Liver (tissue), 9 donors: Measurements from ENCODE around the gene APRT. TPM values are rescaled to one million over a fixed set of nuclear protein-coding genes. Genes with fewer than 3 reads are reported as not detected.

Experiments
- DNase-seq: peaks from one replicate; pipeline ENCODE4 v3.0.0-alpha.2; 2017; ENCODE audit warnings: low spot score
- H3K27ac ChIP-seq, 2 donors: one replicate each; pipeline ENCODE4 v1.7.0; 2013; ENCODE audit warnings: inconsistent platforms in 2 of 2, low read length in 2 of 2, control low read depth in 1 of 2, low read depth in 1 of 2, mild to moderate bottlenecking in 1 of 2
- H3K27me3 ChIP-seq, 4 donors: one replicate each; pipeline versions ENCODE4 v1.6.1 to v1.7.0; 2013; ENCODE audit warnings: low read length in 3 of 4, inconsistent platforms in 1 of 4, mild to moderate bottlenecking in 1 of 4, moderate library complexity in 1 of 4; ENCODE audit not compliant: control insufficient read depth in 4 of 4, insufficient read depth in 4 of 4
- H3K36me3 ChIP-seq, 4 donors: one replicate each; pipeline versions ENCODE4 v1.6.1 to v1.7.0; 2013; ENCODE audit warnings: low read length in 3 of 4, mild to moderate bottlenecking in 3 of 4, low read depth in 1 of 4, moderate library complexity in 1 of 4; ENCODE audit not compliant: control insufficient read depth in 4 of 4, insufficient read depth in 3 of 4
- H3K4me1 ChIP-seq, 4 donors: one replicate each; pipeline versions ENCODE4 v1.6.1 to v1.7.0; 2013; ENCODE audit warnings: low read length in 3 of 4, mild to moderate bottlenecking in 3 of 4, moderate library complexity in 1 of 4; ENCODE audit not compliant: control insufficient read depth in 4 of 4, insufficient read depth in 4 of 4
- H3K4me3 ChIP-seq, 3 donors: one replicate each; pipeline versions ENCODE4 v1.6.1 to v1.7.0; 2013; ENCODE audit warnings: low read length in 3 of 3, control low read depth in 1 of 3, low read depth in 1 of 3, mild to moderate bottlenecking in 1 of 3
- H3K9ac ChIP-seq, 2 donors: one replicate each; pipeline ENCODE4 v1.7.0; 2013; ENCODE audit warnings: low read length in 2 of 2, mild to moderate bottlenecking in 2 of 2, moderate library complexity in 2 of 2, control low read depth in 1 of 2, low read depth in 1 of 2
- H3K9me3 ChIP-seq, 4 donors: one replicate each; pipeline versions ENCODE4 v1.6.1 to v1.7.0; 2013; ENCODE audit warnings: low read length in 3 of 4; ENCODE audit not compliant: control insufficient read depth in 4 of 4
- ATF3 ChIP-seq: IDR thresholded peaks from 2 replicates; pipeline ENCODE4 v1.6.1; 2016; ENCODE audit warnings: antibody characterized with exemption
- EGR1 ChIP-seq, 2 donors: IDR thresholded peaks; 2 replicates each; pipeline ENCODE4 v1.6.1; 2016 to 2018; ENCODE audit warnings: antibody characterized with exemption in 2 of 2, low read depth in 2 of 2
- FOXA1 ChIP-seq: IDR thresholded peaks from 2 replicates; pipeline ENCODE4 v1.6.1; 2016; ENCODE audit warnings: antibody characterized with exemption
- FOXA2 ChIP-seq: IDR thresholded peaks from 2 replicates; pipeline ENCODE4 v1.6.1; 2016; ENCODE audit warnings: antibody characterized with exemption
- GABPA ChIP-seq, 2 donors: IDR thresholded peaks in 1 of 2; conservative IDR thresholded peaks in 1 of 2; 2 replicates each; pipeline ENCODE4 v1.6.1; 2016; ENCODE audit warnings: antibody characterized with exemption in 2 of 2, mild to moderate bottlenecking in 1 of 2, moderate library complexity in 1 of 2
- HNF4A ChIP-seq, 2 donors: conservative IDR thresholded peaks; 2 replicates each; pipeline ENCODE4 v1.6.1; 2016; ENCODE audit warnings: antibody characterized with exemption in 2 of 2, mild to moderate bottlenecking in 2 of 2
- JUND ChIP-seq, 2 donors: IDR thresholded peaks; 2 replicates each; pipeline ENCODE4 v1.6.1; 2016; ENCODE audit warnings: antibody characterized with exemption in 2 of 2
- MAX ChIP-seq: IDR thresholded peaks from 2 replicates; pipeline ENCODE4 v1.6.1; 2016; ENCODE audit warnings: antibody characterized with exemption
- NR2F2 ChIP-seq: IDR thresholded peaks from 2 replicates; pipeline ENCODE4 v1.6.1; 2016; ENCODE audit warnings: antibody characterized with exemption
- RAD21 ChIP-seq, 2 donors: IDR thresholded peaks; 2 replicates each; pipeline ENCODE4 v1.6.1; 2016; ENCODE audit warnings: antibody characterized with exemption in 2 of 2, mild to moderate bottlenecking in 2 of 2
- REST ChIP-seq: IDR thresholded peaks from 2 replicates; pipeline ENCODE4 v1.6.1; 2016; ENCODE audit warnings: antibody characterized with exemption, mild to moderate bottlenecking
- RXRA ChIP-seq, 2 donors: IDR thresholded peaks; 2 replicates each; pipeline ENCODE4 v1.6.1; 2017 to 2018; ENCODE audit warnings: antibody characterized with exemption in 2 of 2, mild to moderate bottlenecking in 1 of 2
- SP1 ChIP-seq: IDR thresholded peaks from 2 replicates; pipeline ENCODE4 v1.6.1; 2018; ENCODE audit warnings: antibody characterized with exemption, mild to moderate bottlenecking
- TAF1 ChIP-seq: conservative IDR thresholded peaks from 2 replicates; pipeline ENCODE4 v1.6.1; 2016; ENCODE audit warnings: antibody characterized with exemption, mild to moderate bottlenecking
- YY1 ChIP-seq: IDR thresholded peaks from 2 replicates; pipeline ENCODE4 v1.6.1; 2016; ENCODE audit warnings: antibody characterized with exemption, mild to moderate bottlenecking
- WGBS: extraction: QIAGEN DNeasy Blood & Tissue Kit; methylation state at CpG from one replicate; pipeline ENCODE4 v1.1.7; 2013; 5-methylcytosine and 5-hydroxymethylcytosine counted together
- polyA plus RNA-seq, 2 donors: library from polyadenylated mRNA; stranded (reverse) in 1 of 2; unstranded in 1 of 2; fragments of 200-250 nt in 1 of 2; fragments of >200 nt in 1 of 2; fragmentation: Nextera tagmentation in 1 of 2; extraction: Ambion mirVana in 1 of 2; gene quantifications; one replicate each; pipeline versions ENCODE4 v1.2.1 to v1.2.3, GENCODE V29; 2013 to 2015
- total RNA-seq, 2 donors: library from RNA; depleted of rRNA; stranded (reverse); fragments of >200 nt; gene quantifications; one replicate each; pipeline ENCODE4 v1.2.3, GENCODE V29; 2014
- TF ChIP-seq, protein P1 (sequence below): IDR thresholded peaks from 2 replicates; pipeline ENCODE4 v1.6.1; 2016; ENCODE audit warnings: antibody characterized with exemption
- TF ChIP-seq, protein P2 (sequence below): fragments of 150-350 bp; IDR thresholded peaks from 2 replicates; pipeline ENCODE4 v1.5.1; 2017; ENCODE audit warnings: improper control_type of control experiment, low read depth, low read length; ENCODE audit not compliant: missing input control
- donor health status: healthy.
- donor health status: healthy.
- donor health status: healthy.
- donor health status: healthy.
- donor health status: healthy.

The APRT gene
- total and polyA plus RNA-seq, 4 donors = 27.9 to 160 (median 94.4) TPM

DNA sequence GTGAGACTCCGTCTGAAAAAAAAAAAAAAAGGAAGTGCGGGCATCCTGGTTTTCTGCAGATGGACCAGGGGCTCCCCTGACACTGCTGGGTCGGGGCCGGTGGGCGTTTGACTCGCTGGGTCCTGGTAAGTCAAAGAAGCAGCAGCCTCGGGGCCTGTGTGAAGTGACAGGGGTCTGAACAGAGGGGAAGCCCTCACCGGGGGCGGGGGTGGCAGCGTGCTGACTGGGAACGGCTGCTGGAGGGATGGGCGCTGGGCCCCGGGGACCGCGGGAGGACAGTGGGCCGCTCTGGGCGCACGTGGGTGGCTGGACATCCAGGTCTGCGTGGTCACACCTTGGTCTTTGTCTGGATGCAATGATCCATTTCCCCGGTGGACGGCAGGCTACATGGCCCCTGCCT lies 36.8 kb upstream of the APRT start:
- TF ChIP-seq RAD21 (IDR thresholded peaks at IDR 0.05) (no peak), TAF1 (no peak), RXRA (IDR thresholded peaks at IDR 0.05) (no peak), FOXA2 (no peak), REST (no peak), ATF3 (no peak), MAX (no peak), GABPA (IDR thresholded peaks at IDR 0.05 in 1 of 2, conservative IDR thresholded peaks at IDR 0.05 in 1 of 2) (no peak), FOXA1 (no peak), HNF4A (conservative IDR thresholded peaks at IDR 0.05) (no peak)
- TF ChIP-seq, protein P1, sequence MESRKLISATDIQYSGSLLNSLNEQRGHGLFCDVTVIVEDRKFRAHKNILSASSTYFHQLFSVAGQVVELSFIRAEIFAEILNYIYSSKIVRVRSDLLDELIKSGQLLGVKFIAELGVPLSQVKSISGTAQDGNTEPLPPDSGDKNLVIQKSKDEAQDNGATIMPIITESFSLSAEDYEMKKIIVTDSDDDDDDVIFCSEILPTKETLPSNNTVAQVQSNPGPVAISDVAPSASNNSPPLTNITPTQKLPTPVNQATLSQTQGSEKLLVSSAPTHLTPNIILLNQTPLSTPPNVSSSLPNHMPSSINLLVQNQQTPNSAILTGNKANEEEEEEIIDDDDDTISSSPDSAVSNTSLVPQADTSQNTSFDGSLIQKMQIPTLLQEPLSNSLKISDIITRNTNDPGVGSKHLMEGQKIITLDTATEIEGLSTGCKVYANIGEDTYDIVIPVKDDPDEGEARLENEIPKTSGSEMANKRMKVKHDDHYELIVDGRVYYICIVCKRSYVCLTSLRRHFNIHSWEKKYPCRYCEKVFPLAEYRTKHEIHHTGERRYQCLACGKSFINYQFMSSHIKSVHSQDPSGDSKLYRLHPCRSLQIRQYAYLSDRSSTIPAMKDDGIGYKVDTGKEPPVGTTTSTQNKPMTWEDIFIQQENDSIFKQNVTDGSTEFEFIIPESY = no peak
- TF ChIP-seq, protein P2, sequence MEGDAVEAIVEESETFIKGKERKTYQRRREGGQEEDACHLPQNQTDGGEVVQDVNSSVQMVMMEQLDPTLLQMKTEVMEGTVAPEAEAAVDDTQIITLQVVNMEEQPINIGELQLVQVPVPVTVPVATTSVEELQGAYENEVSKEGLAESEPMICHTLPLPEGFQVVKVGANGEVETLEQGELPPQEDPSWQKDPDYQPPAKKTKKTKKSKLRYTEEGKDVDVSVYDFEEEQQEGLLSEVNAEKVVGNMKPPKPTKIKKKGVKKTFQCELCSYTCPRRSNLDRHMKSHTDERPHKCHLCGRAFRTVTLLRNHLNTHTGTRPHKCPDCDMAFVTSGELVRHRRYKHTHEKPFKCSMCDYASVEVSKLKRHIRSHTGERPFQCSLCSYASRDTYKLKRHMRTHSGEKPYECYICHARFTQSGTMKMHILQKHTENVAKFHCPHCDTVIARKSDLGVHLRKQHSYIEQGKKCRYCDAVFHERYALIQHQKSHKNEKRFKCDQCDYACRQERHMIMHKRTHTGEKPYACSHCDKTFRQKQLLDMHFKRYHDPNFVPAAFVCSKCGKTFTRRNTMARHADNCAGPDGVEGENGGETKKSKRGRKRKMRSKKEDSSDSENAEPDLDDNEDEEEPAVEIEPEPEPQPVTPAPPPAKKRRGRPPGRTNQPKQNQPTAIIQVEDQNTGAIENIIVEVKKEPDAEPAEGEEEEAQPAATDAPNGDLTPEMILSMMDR = no peak
- H3K27me3 ChIP-seq = no peaks in the 10 kb centered on the region
- no peak for DNase-seq
- H3K9me3 ChIP-seq = no peaks in the 10 kb centered on the region
- H3K4me3 ChIP-seq = no peak overlapping the region
- H3K27ac ChIP-seq = no peak overlapping the region
- H3K4me1 ChIP-seq = peaks cover 0 to 10% (median 8%) of the 10 kb centered on the region in 4 donors
- WGBS = 95% methylated on average over 21 of the region's 21 CpGs
- H3K36me3 ChIP-seq = peaks cover 0 to 6% (median under 1%) of the 10 kb centered on the region in 4 donors
- H3K9ac ChIP-seq = no peak overlapping the region

DNA sequence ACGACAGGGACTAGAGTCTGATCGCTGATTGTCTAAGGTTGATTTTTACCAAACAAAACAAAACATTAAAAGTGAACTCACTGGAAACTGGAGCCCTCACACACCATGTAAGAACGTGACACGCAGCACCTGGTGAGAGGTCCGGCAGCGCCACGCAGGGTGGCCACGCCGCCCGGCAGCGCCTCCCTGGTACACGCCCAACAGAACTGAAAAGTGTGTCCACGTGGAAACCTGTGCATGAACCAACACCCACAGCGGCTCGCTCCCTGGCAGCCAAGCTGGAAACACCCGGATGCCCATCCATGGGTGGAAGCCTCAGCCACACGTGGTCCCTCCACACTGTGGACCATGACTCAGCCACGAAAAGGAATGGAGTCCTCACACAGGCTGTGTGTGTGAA lies 35.9 kb upstream of the APRT start:
- H3K4me3 ChIP-seq = no peak overlapping the region
- 97% methylated on average over 18 of the region's 18 CpGs for WGBS
- H3K9me3 ChIP-seq = no peaks in the 10 kb centered on the region
- H3K4me1 ChIP-seq = peaks cover 0 to 10% (median 7%) of the 10 kb centered on the region in 4 donors
- no peaks in the 10 kb centered on the region for H3K27me3 ChIP-seq
- no peak for DNase-seq
- no peak overlapping the region for H3K27ac ChIP-seq
- peaks cover 0 to 10% (median under 1%) of the 10 kb centered on the region in 4 donors for H3K36me3 ChIP-seq
- no peak overlapping the region for H3K9ac ChIP-seq
- TF ChIP-seq RAD21 (IDR thresholded peaks at IDR 0.05) = no peak
- TF ChIP-seq FOXA1 = no peak
- no peak for TF ChIP-seq GABPA (IDR thresholded peaks at IDR 0.05 in 1 of 2, conservative IDR thresholded peaks at IDR 0.05 in 1 of 2)
- TF ChIP-seq YY1 = no peak
- TF ChIP-seq JUND (IDR thresholded peaks at IDR 0.05) = no peak
- TF ChIP-seq EGR1 (IDR thresholded peaks at IDR 0.05; ENCODE audit: low read depth in 2 of 2) = no peak
- no peak for TF ChIP-seq TAF1
- TF ChIP-seq, protein P1 = no peak
- no peak for TF ChIP-seq SP1
- TF ChIP-seq HNF4A (conservative IDR thresholded peaks at IDR 0.05) = no peak
- no peak for TF ChIP-seq REST
- TF ChIP-seq MAX = no peak
- TF ChIP-seq NR2F2 = no peak
